Measurements from ENCODE around the gene TAF15.

TAF15 gene

DNA sequence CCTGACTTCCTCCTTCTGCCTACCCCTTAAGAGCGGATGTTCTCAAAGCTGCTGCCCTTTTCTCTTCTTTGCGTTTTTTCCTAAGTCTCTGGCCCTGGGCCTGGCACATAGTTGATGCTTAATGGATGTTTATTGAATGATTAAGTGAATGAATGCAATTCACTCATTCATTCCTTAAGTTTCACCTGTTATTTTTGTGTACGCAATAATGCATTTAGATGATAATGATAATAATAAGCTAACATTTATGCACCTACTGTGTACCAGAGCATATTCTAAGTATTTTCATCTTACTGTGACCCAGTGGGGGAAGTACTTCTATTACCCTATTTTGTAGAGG, 66.5 kb downstream of the TAF15 start:
- TF ChIP-seq, protein P1, sequence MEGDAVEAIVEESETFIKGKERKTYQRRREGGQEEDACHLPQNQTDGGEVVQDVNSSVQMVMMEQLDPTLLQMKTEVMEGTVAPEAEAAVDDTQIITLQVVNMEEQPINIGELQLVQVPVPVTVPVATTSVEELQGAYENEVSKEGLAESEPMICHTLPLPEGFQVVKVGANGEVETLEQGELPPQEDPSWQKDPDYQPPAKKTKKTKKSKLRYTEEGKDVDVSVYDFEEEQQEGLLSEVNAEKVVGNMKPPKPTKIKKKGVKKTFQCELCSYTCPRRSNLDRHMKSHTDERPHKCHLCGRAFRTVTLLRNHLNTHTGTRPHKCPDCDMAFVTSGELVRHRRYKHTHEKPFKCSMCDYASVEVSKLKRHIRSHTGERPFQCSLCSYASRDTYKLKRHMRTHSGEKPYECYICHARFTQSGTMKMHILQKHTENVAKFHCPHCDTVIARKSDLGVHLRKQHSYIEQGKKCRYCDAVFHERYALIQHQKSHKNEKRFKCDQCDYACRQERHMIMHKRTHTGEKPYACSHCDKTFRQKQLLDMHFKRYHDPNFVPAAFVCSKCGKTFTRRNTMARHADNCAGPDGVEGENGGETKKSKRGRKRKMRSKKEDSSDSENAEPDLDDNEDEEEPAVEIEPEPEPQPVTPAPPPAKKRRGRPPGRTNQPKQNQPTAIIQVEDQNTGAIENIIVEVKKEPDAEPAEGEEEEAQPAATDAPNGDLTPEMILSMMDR (IDR thresholded peaks at IDR 0.05; ENCODE audit: low read depth, low read length, missing control alignments) = no peak
- no peak overlapping the region for H3K4me3 ChIP-seq (replicated peaks; ENCODE audit: low read depth, low read length)
- no peak for DNase-seq (ENCODE audit: extremely low read depth, low read depth)

DNA sequence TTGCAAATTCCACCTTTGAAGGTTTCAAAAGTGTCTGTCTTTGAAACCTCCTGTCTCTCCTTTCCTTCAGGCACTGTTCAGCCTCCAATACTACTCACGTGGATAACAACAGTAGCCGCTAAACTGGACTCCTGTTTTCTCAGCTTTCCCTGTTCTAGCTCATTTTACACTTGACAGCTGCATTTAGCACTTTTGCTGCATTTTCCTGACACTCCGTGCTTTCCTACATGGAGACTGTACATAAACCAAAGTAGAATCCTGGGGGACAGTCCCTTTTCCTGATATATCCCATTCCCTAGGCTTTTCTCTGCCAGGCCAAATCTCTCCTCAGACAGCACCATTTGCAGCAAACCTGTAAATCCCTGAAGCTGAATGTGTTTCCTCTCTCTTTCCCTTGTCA, 67.2 kb downstream of the TAF15 start:
- TF ChIP-seq, protein P1 (IDR thresholded peaks at IDR 0.05; ENCODE audit: low read depth, low read length, missing control alignments) = no peak
- no peak for DNase-seq (ENCODE audit: extremely low read depth, low read depth)
- H3K4me3 ChIP-seq (replicated peaks; ENCODE audit: low read depth, low read length) = no peak overlapping the region

DNA sequence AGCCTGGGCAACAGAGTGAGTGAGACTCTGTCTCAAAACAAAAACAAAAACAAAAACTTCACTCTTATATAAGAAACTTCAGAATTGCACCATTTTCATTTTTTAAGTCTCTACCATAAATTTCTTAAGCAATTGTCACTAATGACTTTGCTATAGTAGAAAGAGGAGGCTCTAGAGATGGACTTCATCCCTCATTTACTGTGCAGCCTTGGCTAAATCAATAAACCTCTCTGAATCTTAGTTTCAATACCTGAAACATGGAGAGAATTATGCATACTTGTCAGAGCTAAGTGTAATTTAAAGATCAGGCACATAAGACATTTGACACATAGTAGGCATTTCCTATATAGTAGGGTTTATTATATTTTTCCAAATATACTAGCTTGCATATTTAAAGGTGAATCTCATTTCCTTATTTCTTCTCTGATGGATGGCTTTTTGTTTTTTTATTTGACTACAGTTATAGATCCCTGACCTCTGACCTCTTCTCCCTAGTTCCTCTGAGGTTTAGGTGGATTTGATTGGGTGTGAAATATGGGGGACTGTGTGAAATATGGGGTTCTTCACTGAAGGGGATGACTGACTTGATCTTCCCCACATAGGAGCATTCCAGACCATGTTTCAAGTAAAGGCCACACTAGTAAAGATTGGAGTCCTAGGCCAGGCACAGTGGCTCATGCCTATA, 68.2 kb downstream of the TAF15 start:
- no peak overlapping the region for H3K4me3 ChIP-seq (replicated peaks; ENCODE audit: low read depth, low read length)
- no peak for DNase-seq (ENCODE audit: extremely low read depth, low read depth)
- TF ChIP-seq, protein P1 (IDR thresholded peaks at IDR 0.05; ENCODE audit: low read depth, low read length, missing control alignments) = no peak

DNA sequence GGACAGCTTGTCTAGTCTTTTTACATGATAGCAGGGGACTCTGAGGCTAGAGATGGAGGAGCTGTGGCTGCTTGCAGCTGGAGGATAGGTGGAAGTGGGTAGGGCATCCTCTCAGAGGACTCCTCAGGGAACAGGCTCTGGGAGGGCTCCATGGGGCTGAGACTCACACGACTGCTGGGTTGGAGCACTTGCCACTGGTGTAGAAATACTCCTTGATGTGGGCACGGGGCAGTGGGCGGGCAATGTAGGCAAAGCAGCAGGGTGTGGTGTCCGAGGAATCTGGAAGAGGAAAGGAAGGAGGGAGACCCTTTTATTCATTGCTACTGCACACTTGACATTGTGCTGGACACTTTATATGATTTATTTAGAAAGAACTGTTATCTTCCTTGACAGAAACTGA, 69.1 kb downstream of the TAF15 start:
- DNase-seq (ENCODE audit: extremely low read depth, low read depth) = no peak
- no peak overlapping the region for H3K4me3 ChIP-seq (replicated peaks; ENCODE audit: low read depth, low read length)
- TF ChIP-seq, protein P1 (IDR thresholded peaks at IDR 0.05; ENCODE audit: low read depth, low read length, missing control alignments) = no peak

DNA sequence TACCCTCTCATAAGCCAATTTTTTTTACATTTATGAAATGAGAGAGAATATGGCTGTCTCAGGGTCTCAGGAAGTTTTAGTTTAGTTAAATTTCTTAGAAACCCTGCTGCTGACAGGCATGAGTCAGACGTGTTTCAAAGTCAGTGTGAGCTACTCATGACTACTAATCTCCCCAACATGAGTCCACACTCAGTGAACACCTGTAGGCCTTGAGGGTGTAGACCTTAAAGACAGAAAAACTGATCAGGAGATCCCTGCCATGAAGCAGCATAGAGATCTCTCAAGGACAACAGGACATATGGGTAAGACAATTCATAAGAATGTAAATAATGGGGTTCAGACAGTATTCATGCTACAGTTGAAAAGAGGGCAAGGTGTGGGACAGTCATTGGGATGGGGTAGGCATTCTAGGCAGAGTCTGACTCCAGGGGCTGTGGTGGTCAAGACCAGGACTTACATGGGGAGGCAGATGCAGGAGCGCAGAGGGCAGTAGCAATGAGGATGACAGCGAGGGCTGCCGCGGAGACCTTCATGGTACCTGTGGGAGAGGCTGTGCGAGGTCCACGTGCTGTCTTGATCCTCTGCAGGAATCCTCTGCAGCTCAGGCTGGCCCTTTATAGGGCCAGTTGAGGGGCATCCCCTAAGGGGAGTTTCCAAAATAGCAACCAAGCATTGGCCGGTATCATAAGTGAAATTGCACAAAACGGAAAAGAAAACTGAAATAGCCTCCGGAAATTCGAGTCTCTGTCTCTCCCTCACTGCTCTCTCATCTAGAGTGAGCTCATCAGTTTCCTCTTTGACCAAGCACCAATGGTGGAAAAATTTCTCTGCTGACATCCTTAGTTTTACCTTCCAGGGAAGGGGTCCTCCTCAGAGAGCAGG, 70.7 kb downstream of the TAF15 start, which contains the start of gene CCL5:
TSS of gene CCL5 (minus strand) at position 588 of the 882 bp plus-strand sequence.
- no peak within 1 kb of the TSS for H3K4me3 ChIP-seq (replicated peaks; ENCODE audit: low read depth, low read length)
- TF ChIP-seq, protein P1 (IDR thresholded peaks at IDR 0.05; ENCODE audit: low read depth, low read length, missing control alignments) = no peak
- no peak for DNase-seq (ENCODE audit: extremely low read depth, low read depth)

DNA sequence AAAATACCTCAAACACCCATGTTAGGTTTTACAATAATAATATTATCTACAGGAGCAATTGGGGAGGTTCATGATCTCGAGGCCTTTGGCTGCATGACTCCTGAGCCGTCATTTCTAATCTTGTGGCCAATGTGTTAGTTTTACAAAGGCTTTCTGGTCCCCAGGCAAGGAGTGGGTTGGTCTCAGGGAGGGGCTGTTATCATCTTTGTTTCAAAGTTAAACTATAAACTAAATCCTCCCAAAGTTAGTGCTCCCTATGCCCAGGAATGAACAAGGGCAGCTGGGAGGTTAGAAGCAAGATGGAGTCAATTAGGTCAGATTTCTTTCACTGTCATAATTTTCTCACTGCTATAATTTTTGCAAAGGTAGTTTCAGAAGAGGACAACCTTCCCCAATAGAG, 80.0 kb downstream of the TAF15 start:
- TF ChIP-seq, protein P1 (IDR thresholded peaks at IDR 0.05; ENCODE audit: low read depth, low read length, missing control alignments) = no peak
- H3K4me3 ChIP-seq (replicated peaks; ENCODE audit: low read depth, low read length) = no peak overlapping the region
- DNase-seq (ENCODE audit: extremely low read depth, low read depth) = no peak
